Adrenal gland (tissue), 12 donors: ENCODE data around the gene IL1RL2. TPM values are rescaled to one million over a fixed set of nuclear protein-coding genes. Genes with fewer than 3 reads are reported as not detected.

Experiments
- DNase-seq, 7 donors: peaks; one replicate each; pipeline ENCODE4 v3.0.0-alpha.2; 2019 to 2020
- H3K27ac ChIP-seq, 5 donors: fragments of 200-600 bp; sonication (generic) in 4 of 5; 1 replicate in 3 of 5; 2 replicates in 2 of 5; pipeline versions ENCODE4 v1.5.1 to v1.8.0; 2016 to 2020; ENCODE audit warnings: mild to moderate bottlenecking in 1 of 5
- H3K27me3 ChIP-seq: fragments of 200-600 bp; 2 replicates; pipeline ENCODE4 v1.8.0; 2021
- H3K36me3 ChIP-seq, 2 donors: fragments of 200-600 bp; replicated peaks in 1 of 2; 1 replicate in 1 of 2; 2 replicates in 1 of 2; pipeline versions ENCODE4 v1.5.1 to v1.8.0; 2018 to 2022
- H3K4me1 ChIP-seq, 2 donors: fragments of 200-600 bp; replicated peaks in 1 of 2; 1 replicate in 1 of 2; 2 replicates in 1 of 2; pipeline versions ENCODE4 v1.5.1 to v1.8.0; 2018 to 2021
- H3K4me3 ChIP-seq, 4 donors: fragments of 200-600 bp; sonication (generic) in 3 of 4; one replicate each; pipeline ENCODE4 v1.5.1; 2016 to 2018
- H3K9me3 ChIP-seq, 3 donors: fragments of 200-600 bp; sonication (generic) in 1 of 3; replicated peaks in 1 of 3; 1 replicate in 2 of 3; 2 replicates in 1 of 3; pipeline versions ENCODE4 v1.5.1 to v1.8.0; 2016 to 2021
- CTCF ChIP-seq, 6 experiments: fragments of 450-650 bp in 4 of 6; fragments of 200-600 bp in 2 of 6; sonication (generic) in 1 of 6; IDR thresholded peaks; 1 replicate in 5 of 6; 2 replicates in 1 of 6; pipeline versions ENCODE4 v1.5.1 to v1.8.0; 2016 to 2021; ENCODE audit warnings: antibody characterized with exemption in 6 of 6, mild to moderate bottlenecking in 2 of 6, moderate library complexity in 1 of 6
- POLR2A ChIP-seq, 2 donors: fragments of 450-650 bp; IDR thresholded peaks; one replicate each; pipeline ENCODE4 v1.6.1; 2017; ENCODE audit warnings: antibody characterized with exemption in 2 of 2, mild to moderate bottlenecking in 2 of 2, moderate library complexity in 1 of 2
- WGBS, 4 donors: extraction: QIAGEN DNeasy Blood & Tissue Kit in 2 of 4; methylation state at CpG; one replicate each; pipeline versions ENCODE4 v1.1.5 to v1.1.7; 2013 to 2017; 5-methylcytosine and 5-hydroxymethylcytosine counted together
- intact Hi-C, 2 donors: fragments of 100-400 bp; cut with DNase I; formaldehyde crosslinking; loops; one replicate each; pipeline versions ENCODE4 v1.14.1 to v1.15.0; 2022 to 2023
- polyA plus RNA-seq, 3 donors: library from polyadenylated mRNA; stranded (reverse); fragments of 200-250 nt in 2 of 3; fragments of 350-450 nt in 1 of 3; fragmentation: Illumina TruSeq in 1 of 3; extraction: RNeasy Lipid Tissue Mini Kit (QIAGEN cat#74804) in 1 of 3; gene quantifications; one replicate each; pipeline ENCODE4 v1.2.3, GENCODE V29; 2013 to 2014
- total RNA-seq, 9 donors: library from RNA; depleted of rRNA in 4 of 9; stranded (reverse); fragments of >200 nt in 4 of 9; fragments of 120-200 nt in 1 of 9; fragmentation: NEBNext Ultra II Directional in 1 of 9; extraction: Animal tissue kit (Norgen Biotek cat#: 25700) in 1 of 9; gene quantifications; one replicate each; pipeline versions ENCODE4 v1.1.0 to v1.2.4, GENCODE V29; 2013 to 2023
- donor health status: healthy with polysubstance abuse.
- donor health status: Bipolar disorder and iron deficiency.
- donor health status: DM: yes; HTN: yes; CAD: no.
- donor health status: DM: no; HTN: no; CAD: no.
- donor health status: DM: no; HTN: no; CAD: no.
- donor health status: DM: yes; HTN: yes; CAD: no.

IL1RL2 gene
- total and polyA plus RNA-seq, 12 donors: 0.22 to 4.6 (median 1.7) TPM

- WGBS, 4 donors: 86 to 93% (median 88%) methylated on average over 2 of the region's 2 CpGs
- Histone ChIP-seq H3K27me3 (no peaks in the 10 kb centered on the region), H3K4me3 (no peak overlapping the region), H3K9me3 (no peaks in the 10 kb centered on the region), H3K4me1 (no peaks in the 10 kb centered on the region), H3K27ac (no peak overlapping the region), H3K36me3 (no peaks in the 10 kb centered on the region)
- no peak for DNase-seq
- intact Hi-C loops: loop anchor here in 1 of 2 donors (10.0 kb wide), 1 partner anchor 87 kb away; no protein-coding TSS in a partner anchor
- TF ChIP-seq CTCF (IDR thresholded peaks at IDR 0.05) (no peak), POLR2A (IDR thresholded peaks at IDR 0.05) (no peak)
Observed at GRCh38 chr2:102258025-102258385, 71.2 kb downstream of the IL1RL2 start.

- 65 to 76% (median 68%) methylated on average over 3 of the region's 3 CpGs for WGBS, 4 donors
- no peak overlapping the region for H3K4me3 ChIP-seq
- no peaks in the 10 kb centered on the region for H3K36me3 ChIP-seq
- H3K27me3 ChIP-seq: no peaks in the 10 kb centered on the region
- TF ChIP-seq CTCF (IDR thresholded peaks at IDR 0.05) (no peak), POLR2A (IDR thresholded peaks at IDR 0.05) (no peak)
- H3K9me3 ChIP-seq: no peaks in the 10 kb centered on the region
- intact Hi-C loops: loop anchor here in 1 of 2 donors (10.0 kb wide), 1 partner anchor 86 kb away; no protein-coding TSS in a partner anchor
- DNase-seq: peak in 2 of 7 donors; percentile 25 to 40
- H3K4me1 ChIP-seq: no peaks in the 10 kb centered on the region
- H3K27ac ChIP-seq: peak overlapping the region in 1 of 5 donors; percentile 25
Observed at GRCh38 chr2:102258386-102259074, 71.7 kb downstream of the IL1RL2 start.

GRCh38 chr2:102261467-102262135 lies 74.8 kb downstream of the IL1RL2 start:
- no peak overlapping the region for H3K27ac ChIP-seq
- intact Hi-C loops: no loop called here
- no peak for DNase-seq
- H3K36me3 ChIP-seq: no peaks in the 10 kb centered on the region
- 73 to 87% (median 78%) methylated on average over 5 of the region's 5 CpGs for WGBS, 4 donors
- no peaks in the 10 kb centered on the region for H3K27me3 ChIP-seq
- no peaks in the 10 kb centered on the region for H3K9me3 ChIP-seq
- no peak overlapping the region for H3K4me3 ChIP-seq
- TF ChIP-seq CTCF (IDR thresholded peaks at IDR 0.05): no peak
- TF ChIP-seq POLR2A (IDR thresholded peaks at IDR 0.05): no peak
- H3K4me1 ChIP-seq: no peaks in the 10 kb centered on the region

GRCh38 chr2:102262216-102263129 lies 75.7 kb downstream of the IL1RL2 start:
- no peak for TF ChIP-seq CTCF (IDR thresholded peaks at IDR 0.05)
- TF ChIP-seq POLR2A (IDR thresholded peaks at IDR 0.05): no peak
- Histone ChIP-seq H3K27me3 (no peaks in the 10 kb centered on the region), H3K4me1 (no peaks in the 10 kb centered on the region), H3K4me3 (no peak overlapping the region), H3K36me3 (no peaks in the 10 kb centered on the region), H3K9me3 (no peaks in the 10 kb centered on the region), H3K27ac (no peak overlapping the region)
- DNase-seq: no peak
- intact Hi-C loops: no loop called here
- WGBS, 4 donors: 58 to 61% (median 60%) methylated on average over 6 of the region's 6 CpGs
